Activated CD8-positive, alpha-beta T cell treated with anti-CD3 and anti-CD28 coated beads, Interleukin-2, amount 10 ng/mL, durations not matched to agents 7 days and 5 days (primary cell): ENCODE measurements around the gene CPT2. TPM values are rescaled to one million over a fixed set of nuclear protein-coding genes. Genes with fewer than 3 reads are reported as not detected.
"Not testable (repeated sequence)": the region's sequence is repeated elsewhere in the genome, so short reads cannot be mapped to it uniquely, and the experiment has no call there.

Experiments used
- ATAC-seq: fragments of 150-1000 bp; cut with Tn5 transposase; one replicate; pipeline ENCODE4 v1.10.0; 2021; ENCODE audit warnings: moderate library complexity
- CTCF ChIA-PET: fragments of 350-600 bp; sonication (Branson Sonifier 250); formaldehyde crosslinking; loops from one replicate; lab custom pipeline; 2021; ENCODE audit warnings: antibody characterized with exemption; lab: Charles Lee
- POLR2A ChIA-PET: fragments of 350-600 bp; sonication (Branson Sonifier 250); formaldehyde crosslinking; loops from one replicate; lab custom pipeline; 2021; ENCODE audit warnings: antibody characterized with exemption; lab: Charles Lee
- DNase-seq: peaks from one replicate; pipeline ENCODE4 v3.0.0-alpha.2; 2020
- H3K27ac Mint-ChIP-seq: one replicate; pipeline ENCODE4 v1.8.0; 2021; ENCODE audit warnings: mild to moderate bottlenecking, mixed read lengths
- H3K27me3 Mint-ChIP-seq: one replicate; pipeline ENCODE4 v1.8.0; 2021; ENCODE audit warnings: low read depth, mixed read lengths
- H3K36me3 Mint-ChIP-seq: one replicate; pipeline ENCODE4 v1.8.0; 2021; ENCODE audit warnings: low read depth, mixed read lengths
- H3K4me1 Mint-ChIP-seq: one replicate; pipeline ENCODE4 v1.8.0; 2021; ENCODE audit warnings: low read depth, mixed read lengths
- H3K4me3 Mint-ChIP-seq: one replicate; pipeline ENCODE4 v1.8.0; 2021; ENCODE audit warnings: mild to moderate bottlenecking, mixed read lengths
- H3K9me3 Mint-ChIP-seq: one replicate; pipeline ENCODE4 v1.8.0; 2022; ENCODE audit warnings: mixed read lengths; ENCODE audit not compliant: insufficient read depth
- total RNA-seq, 2 experiments: library from RNA; stranded (reverse); gene quantifications; one replicate each; pipeline ENCODE4 v1.2.3, GENCODE V29; 2021

CPT2 gene
- total RNA-seq, 2 experiments from 2014 or later = 11.6 to 12.7 TPM

DNA sequence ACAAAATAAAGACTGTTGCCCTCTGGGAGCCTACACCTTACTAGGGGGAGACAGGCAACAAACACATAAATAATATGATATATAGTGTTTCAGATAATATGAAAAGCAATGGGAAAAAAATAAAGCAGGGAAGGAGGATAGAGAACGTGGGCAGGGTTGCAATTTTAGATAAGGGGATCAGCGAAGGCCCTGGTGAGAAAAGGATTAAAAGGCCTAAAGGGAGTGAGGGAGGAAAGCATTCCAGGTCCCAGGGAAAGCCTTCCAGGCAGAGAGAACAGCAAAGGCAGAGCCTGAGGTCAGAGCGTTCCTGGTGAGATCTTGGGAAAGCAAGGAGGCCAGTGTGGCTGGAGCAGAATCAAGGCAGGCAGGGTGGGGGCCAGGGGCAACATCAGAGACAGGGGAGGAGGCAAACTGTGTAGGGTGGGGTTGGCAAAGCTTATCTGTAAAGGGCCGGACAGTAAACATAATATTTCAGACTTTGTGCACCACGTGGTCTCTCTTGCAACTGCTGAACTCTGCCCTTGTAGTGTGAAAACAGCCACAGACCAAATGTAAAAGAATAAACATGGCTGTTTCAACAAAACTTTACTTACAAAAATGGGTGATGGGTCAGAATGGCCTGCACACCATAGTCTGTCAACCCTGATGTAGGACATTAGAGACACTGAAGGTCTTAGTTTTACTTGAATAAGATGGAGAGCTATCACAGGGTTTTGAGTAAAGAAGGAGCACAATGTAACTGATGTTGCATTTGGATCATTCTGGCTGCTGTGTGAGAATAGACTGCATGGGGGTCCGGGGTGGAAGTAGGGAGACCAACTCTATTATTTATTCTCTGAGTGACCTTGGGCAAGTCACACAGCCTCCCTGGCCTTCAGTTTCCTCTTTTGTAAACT lies 13.3 kb upstream of the CPT2 start:
- H3K9me3 Mint-ChIP-seq = no peaks in the 10 kb centered on the region
- ATAC-seq = no peak
- H3K4me1 Mint-ChIP-seq = no peaks in the 10 kb centered on the region
- CTCF ChIA-PET = interaction anchor here (1.0 to 4.2 kb wide), 14 partner anchors 9 to 341 kb away, joined by 3 to 34 read pairs (median 4); partner anchors contain the start of genes CPT2 and ZYG11A
- H3K27ac Mint-ChIP-seq = no peak overlapping the region
- POLR2A ChIA-PET = no interaction called here
- H3K36me3 Mint-ChIP-seq = no peaks in the 10 kb centered on the region
- DNase-seq = no peak
- no peak overlapping the region for H3K4me3 Mint-ChIP-seq
- peaks cover 15% of the 10 kb centered on the region for H3K27me3 Mint-ChIP-seq

- POLR2A ChIA-PET = interaction anchor here (0.8 kb wide), 1 partner anchor 269 kb away, joined by 4 read pairs; no protein-coding TSS in a partner anchor
- not testable (repeated sequence) for H3K9me3 Mint-ChIP-seq, H3K4me1 Mint-ChIP-seq, DNase-seq, ATAC-seq, H3K27ac Mint-ChIP-seq, H3K4me3 Mint-ChIP-seq, H3K36me3 Mint-ChIP-seq
- peaks cover 15% of the 10 kb centered on the region for H3K27me3 Mint-ChIP-seq
- CTCF ChIA-PET = interaction anchor here (0.6 to 4.2 kb wide), 10 partner anchors 9 to 344 kb away, joined by 3 to 34 read pairs (median 4); partner anchors contain the start of genes CPT2 and ECHDC2
Observed at GRCh38 chr1:53185955-53186297, 10.7 kb upstream of the CPT2 start.

DNA sequence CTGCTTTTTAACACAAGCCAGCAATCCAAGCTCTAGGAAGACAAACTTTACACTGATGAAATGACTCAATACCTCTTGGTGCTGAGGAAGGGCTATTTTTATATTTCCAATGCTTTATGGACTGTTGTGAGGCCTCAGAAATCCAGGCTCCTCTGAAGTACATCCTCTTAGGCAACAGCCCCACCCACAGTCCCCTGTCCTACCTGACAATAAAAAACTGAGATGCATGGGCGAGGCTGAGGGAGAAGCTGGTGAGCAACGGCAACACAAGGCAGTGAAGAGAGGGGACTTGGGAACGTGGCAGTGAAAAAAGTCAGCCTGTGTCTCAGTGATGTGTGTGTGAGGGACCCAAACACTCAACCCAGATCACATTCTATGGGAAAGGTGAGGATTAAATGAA lies 10.1 kb upstream of the CPT2 start:
- H3K27ac Mint-ChIP-seq = no peak overlapping the region
- H3K4me1 Mint-ChIP-seq = no peaks in the 10 kb centered on the region
- POLR2A ChIA-PET = interaction anchor here (1.0 kb wide), 1 partner anchor 9 kb away, joined by 4 read pairs; no protein-coding TSS in a partner anchor

GRCh38 chr1:53187401-53187800 lies 9.2 kb upstream of the CPT2 start:
- POLR2A ChIA-PET = interaction anchor here (1.0 kb wide), 1 partner anchor 8 kb away, joined by 4 read pairs; no protein-coding TSS in a partner anchor
- Mint-ChIP-seq H3K27me3 (peaks cover 12% of the 10 kb centered on the region), H3K4me1 (no peaks in the 10 kb centered on the region), H3K9me3 (no peaks in the 10 kb centered on the region), H3K36me3 (no peaks in the 10 kb centered on the region), H3K4me3 (no peak overlapping the region), H3K27ac (no peak overlapping the region)
- ATAC-seq = no peak
- CTCF ChIA-PET = interaction anchor here (0.8 to 4.2 kb wide), 5 partner anchors 8 to 311 kb away, joined by 3 to 34 read pairs (median 4); partner anchors contain the start of genes CPT2 and ECHDC2
- DNase-seq = no peak

More for the DNA sequence above, 10.1 kb upstream of the CPT2 start:
- ATAC-seq (no peak), DNase-seq (no peak)
- no peak overlapping the region for H3K4me3 Mint-ChIP-seq
- H3K36me3 Mint-ChIP-seq = no peaks in the 10 kb centered on the region
- CTCF ChIA-PET = interaction anchor here (0.8 to 4.2 kb wide), 7 partner anchors 9 to 345 kb away, joined by 3 to 34 read pairs (median 4); partner anchors contain the start of genes CPT2 and ECHDC2
- no peaks in the 10 kb centered on the region for H3K9me3 Mint-ChIP-seq
- peaks cover 12% of the 10 kb centered on the region for H3K27me3 Mint-ChIP-seq

GRCh38 chr1:53188099-53188498 lies 8.5 kb upstream of the CPT2 start:
- H3K9me3 Mint-ChIP-seq = no peaks in the 10 kb centered on the region

DNA sequence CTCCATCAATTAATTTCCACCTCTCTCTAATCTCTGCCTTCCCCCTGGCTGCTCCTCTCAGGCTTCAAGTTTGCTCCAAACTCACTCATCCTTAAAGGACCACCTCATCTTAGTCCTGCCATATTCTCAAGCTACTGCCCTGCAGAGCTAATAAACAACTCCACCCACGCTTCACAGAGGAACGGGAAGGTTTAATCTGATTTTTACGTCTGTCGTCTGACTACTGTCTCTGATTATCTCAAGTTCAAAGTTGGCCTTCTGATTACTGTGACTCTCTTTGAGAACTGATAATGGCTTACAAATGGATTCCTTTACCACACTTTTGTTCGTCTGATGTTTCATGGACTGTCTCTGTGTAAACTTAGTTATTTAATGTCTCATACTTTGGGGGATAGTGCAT lies 7.6 kb upstream of the CPT2 start:
- POLR2A ChIA-PET = no interaction called here
- ATAC-seq (no peak), DNase-seq (no peak)
- Mint-ChIP-seq H3K9me3 (no peaks in the 10 kb centered on the region), H3K27me3 (peaks cover 12% of the 10 kb centered on the region), H3K4me3 (no peak overlapping the region), H3K27ac (no peak overlapping the region), H3K36me3 (no peaks in the 10 kb centered on the region), H3K4me1 (no peaks in the 10 kb centered on the region)
- CTCF ChIA-PET = interaction anchor here (1.0 kb wide), 1 partner anchor 8 kb away, joined by 4 read pairs; no protein-coding TSS in a partner anchor

More at GRCh38 chr1:53188099-53188498, 8.5 kb upstream of the CPT2 start:
- POLR2A ChIA-PET = no interaction called here
- DNase-seq (no peak), ATAC-seq (no peak)
- no peaks in the 10 kb centered on the region for H3K36me3 Mint-ChIP-seq
- CTCF ChIA-PET = no interaction called here
- no peaks in the 10 kb centered on the region for H3K4me1 Mint-ChIP-seq
- H3K27me3 Mint-ChIP-seq = peaks cover 12% of the 10 kb centered on the region
- no peak overlapping the region for H3K4me3 Mint-ChIP-seq
- no peak overlapping the region for H3K27ac Mint-ChIP-seq

DNA sequence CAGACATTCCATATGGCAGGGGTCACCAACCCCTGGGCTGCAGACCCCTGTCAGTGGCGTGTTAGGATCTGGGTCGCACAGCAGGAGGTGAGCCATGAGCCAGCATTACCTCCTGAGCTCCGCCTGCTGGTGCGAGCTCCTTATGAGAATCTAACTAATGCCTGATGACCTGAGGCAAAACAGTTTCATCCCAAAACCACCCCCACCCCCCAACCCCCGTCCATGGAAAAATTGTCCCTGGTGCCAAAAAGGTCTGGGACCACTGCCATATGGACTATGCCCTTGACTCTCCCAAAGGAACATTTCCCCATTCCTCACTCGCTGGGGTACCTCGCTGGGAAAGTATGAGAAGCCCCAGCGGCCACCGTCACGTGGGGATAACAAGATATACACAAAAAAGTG lies 6.4 kb upstream of the CPT2 start:
- H3K9me3 Mint-ChIP-seq = no peaks in the 10 kb centered on the region
- DNase-seq = no peak

DNA sequence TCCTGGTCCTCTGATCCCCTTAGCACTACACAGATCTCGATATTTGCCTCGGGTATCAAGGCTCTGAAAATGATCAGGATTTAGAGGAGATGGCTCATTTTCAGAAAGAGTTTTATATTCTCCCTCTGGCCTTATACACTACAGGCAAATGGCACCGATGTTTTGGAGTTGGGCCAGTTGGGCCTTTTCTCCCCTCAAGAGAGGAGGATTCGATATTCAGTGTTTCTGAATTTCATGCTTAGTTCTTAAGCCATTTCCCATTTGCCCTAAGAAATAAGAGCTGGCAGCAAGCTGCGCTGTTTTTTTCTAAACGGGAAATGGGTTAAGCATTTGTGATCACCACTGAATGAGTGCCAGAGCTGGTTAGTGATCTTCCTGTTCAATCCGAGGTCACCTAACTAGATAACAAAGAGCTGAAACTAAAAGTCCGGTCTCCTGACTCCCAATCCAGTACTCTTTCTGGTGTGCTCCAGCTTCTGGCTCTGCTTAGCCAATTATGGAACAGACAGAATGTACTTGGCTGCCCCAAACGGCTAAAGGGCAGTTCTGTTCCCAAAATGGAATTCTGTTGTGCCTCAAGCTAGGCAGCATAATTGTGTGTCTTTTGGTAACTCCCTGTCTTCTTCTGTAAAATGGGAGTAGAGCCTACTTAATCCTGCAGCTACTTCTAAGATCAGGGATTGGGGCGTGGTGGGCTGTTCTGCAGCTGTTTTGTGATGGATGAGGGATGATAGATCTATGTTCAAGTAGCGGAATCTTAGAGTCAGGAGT lies 1.2 kb upstream of the CPT2 start:
- POLR2A ChIA-PET = interaction anchor here (0.8 kb wide), 1 partner anchor 8 kb away, joined by 4 read pairs; no protein-coding TSS in a partner anchor
- no peaks in the 10 kb centered on the region for H3K27me3 Mint-ChIP-seq
- H3K4me1 Mint-ChIP-seq = peaks cover 27% of the 10 kb centered on the region
- no peaks in the 10 kb centered on the region for H3K9me3 Mint-ChIP-seq
- H3K27ac Mint-ChIP-seq = no peak overlapping the region
- ATAC-seq (no peak), DNase-seq (no peak)
- H3K4me3 Mint-ChIP-seq = no peak overlapping the region
- CTCF ChIA-PET = interaction anchor here (1.2 to 4.0 kb wide), 2 partner anchors 10 to 13 kb away, joined by 6 to 34 read pairs; no protein-coding TSS in a partner anchor
- peaks cover 14% of the 10 kb centered on the region for H3K36me3 Mint-ChIP-seq

More for the DNA sequence above, 6.4 kb upstream of the CPT2 start:
- POLR2A ChIA-PET = no interaction called here
- H3K27me3 Mint-ChIP-seq = peaks cover 12% of the 10 kb centered on the region
- H3K4me3 Mint-ChIP-seq = no peak overlapping the region
- ATAC-seq = no peak
- H3K27ac Mint-ChIP-seq = no peak overlapping the region
- CTCF ChIA-PET = interaction anchor here (0.7 to 3.2 kb wide), 3 partner anchors 9 to 285 kb away, joined by 4 to 20 read pairs (median 4); no protein-coding TSS in a partner anchor
- no peaks in the 10 kb centered on the region for H3K4me1 Mint-ChIP-seq
- H3K36me3 Mint-ChIP-seq = no peaks in the 10 kb centered on the region

DNA sequence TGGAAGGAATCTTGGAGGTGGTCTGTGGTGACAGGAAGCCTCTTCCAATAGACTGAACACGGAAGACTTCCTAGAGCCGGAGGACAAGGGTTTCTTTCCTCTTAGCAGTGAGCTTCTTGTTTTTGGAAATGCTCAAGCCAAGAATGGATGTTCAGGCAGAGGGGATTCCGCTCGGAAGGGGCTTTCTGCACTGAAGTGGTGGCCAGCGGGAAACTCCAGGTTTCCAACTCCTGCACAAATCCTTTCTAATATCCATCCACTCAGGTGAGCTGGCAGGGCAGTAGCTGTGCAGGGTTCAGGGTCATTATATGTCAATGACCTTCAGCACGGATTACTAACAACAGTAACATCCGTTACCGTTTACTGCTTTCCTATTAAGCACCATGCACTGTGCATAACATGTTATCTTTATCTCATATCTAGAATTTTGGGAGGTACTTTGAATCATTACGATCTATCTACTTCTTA lies 573 bp upstream of the CPT2 start:
- H3K36me3 Mint-ChIP-seq = peaks cover 17% of the 10 kb centered on the region
- no peaks in the 10 kb centered on the region for H3K27me3 Mint-ChIP-seq
- H3K9me3 Mint-ChIP-seq = no peaks in the 10 kb centered on the region
- DNase-seq (no peak), ATAC-seq (peak; percentile 6)
- peak overlapping the region; percentile 85 for H3K4me3 Mint-ChIP-seq
- peak overlapping the region; percentile 82 for H3K27ac Mint-ChIP-seq
- POLR2A ChIA-PET = interaction anchor here (0.6 to 0.8 kb wide), 5 partner anchors 9 to 467 kb away, joined by 3 to 4 read pairs (median 3); no protein-coding TSS in a partner anchor
- peaks cover 27% of the 10 kb centered on the region for H3K4me1 Mint-ChIP-seq
- CTCF ChIA-PET = interaction anchor here (1.2 to 4.0 kb wide), 2 partner anchors 10 to 14 kb away, joined by 6 to 34 read pairs; no protein-coding TSS in a partner anchor

GRCh38 chr1:53197291-53198200 lies 922 bp downstream of the CPT2 start:
- Mint-ChIP-seq H3K4me3 (peak overlapping the region; percentile 85), H3K9me3 (no peaks in the 10 kb centered on the region), H3K27ac (peak overlapping the region; percentile 97), H3K4me1 (peaks cover 27% of the 10 kb centered on the region), H3K36me3 (peaks cover 28% of the 10 kb centered on the region), H3K27me3 (no peaks in the 10 kb centered on the region)
- CTCF ChIA-PET = interaction anchor here (1.0 to 4.0 kb wide), 4 partner anchors 12 to 81 kb away, joined by 3 to 34 read pairs (median 6); no protein-coding TSS in a partner anchor
- ATAC-seq (no peak), DNase-seq (no peak)
- POLR2A ChIA-PET = interaction anchor here (0.6 kb wide), 1 partner anchor 464 kb away, joined by 3 read pairs; no protein-coding TSS in a partner anchor
